ENCODE results near the gene SOCS7. TPM values are rescaled to one million over a fixed set of nuclear protein-coding genes. Genes with fewer than 3 reads are reported as not detected.

The SOCS7 gene
- total RNA-seq, 5 donors from 2014 or later (not counting 1 experiment from before 2014, with no cell fraction given): 18.9 to 24.5 (median 20.7) TPM

DNA sequence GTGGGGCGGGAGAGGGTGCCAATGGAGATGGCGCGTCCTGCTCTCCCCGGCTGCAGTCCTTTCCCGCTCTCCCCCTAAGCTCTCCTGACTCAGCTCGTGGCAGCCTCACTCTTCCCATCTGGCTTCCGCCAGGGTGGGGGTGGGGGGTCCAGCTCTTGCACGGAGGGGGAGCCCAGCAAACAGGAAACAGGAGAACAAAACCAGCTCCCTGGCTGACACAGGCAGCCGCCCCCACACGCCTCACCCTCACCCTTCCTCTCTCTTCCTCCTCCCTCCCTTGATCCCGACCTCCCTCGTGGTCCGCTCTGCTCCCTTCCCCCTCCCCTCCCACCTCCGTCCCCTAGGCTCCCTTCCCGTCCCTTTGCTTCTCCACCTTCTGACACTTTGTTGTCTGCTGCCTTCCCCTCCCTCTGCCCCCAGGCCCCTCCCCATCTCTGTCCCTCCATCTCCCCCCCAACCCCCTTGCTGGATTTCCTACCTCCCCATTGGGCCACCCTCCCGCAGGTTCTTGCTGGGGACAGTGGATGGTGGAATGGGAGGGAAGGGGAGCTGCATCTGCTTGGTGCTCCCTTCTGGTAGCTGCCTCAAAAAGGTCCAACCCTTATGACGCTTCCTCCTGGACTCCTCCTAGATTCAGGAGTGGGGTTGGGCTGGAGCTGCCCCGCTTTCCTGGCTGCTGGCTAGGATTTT, 100.3 kb downstream of the SOCS7 start:
- Histone ChIP-seq H3K27me3 (replicated peaks in 1 of 2; ENCODE audit: control insufficient read depth in 2 of 2, extremely low read depth in 1 of 2, insufficient read depth in 2 of 2, low read length in 1 of 2) (peaks cover 0 to 73% of the 10 kb centered on the region in 2 experiments), H3K4me1 (ENCODE audit: control insufficient read depth in 1 of 2, extremely low read depth in 1 of 2, insufficient read depth in 2 of 2, low read length in 2 of 2) (peaks cover 4 to 8% of the 10 kb centered on the region in 2 experiments), H3K36me3 (ENCODE audit: control insufficient read depth in 2 of 2, extremely low read depth in 1 of 2, insufficient read depth in 1 of 2, low read length in 1 of 2) (no peaks in the 10 kb centered on the region), H3K4me3 (ENCODE audit: control insufficient read depth in 1 of 2, extremely low read depth in 1 of 2, low read length in 1 of 2) (no peak overlapping the region), H3K27ac (ENCODE audit: low read length) (no peak overlapping the region), H3K9me3 (no peaks in the 10 kb centered on the region)
- DNase-seq: no peak
- Mint-ChIP-seq H3K9me3 (no peaks in the 10 kb centered on the region), H3K4me1 (peaks cover 17 to 22% (median 19%) of the 10 kb centered on the region in 3 donors), H3K36me3 (no peaks in the 10 kb centered on the region), H3K4me3 (peak overlapping the region in 1 of 3 donors; percentile 78), H3K27ac (peak overlapping the region in 1 of 2 donors; percentile 47), H3K27me3 (peaks cover 25 to 51% of the 10 kb centered on the region in 2 donors)
- 25% methylated on average over 11 of the region's 18 CpGs for WGBS (ENCODE audit: insufficient coverage)
- ChIA-PET POLR2A (no interaction called here), CTCF (interaction anchor here in 1 of 2 donors (0.6 kb wide), 1 partner anchor 8 kb away, joined by 3 read pairs; no protein-coding TSS in a partner anchor)
- no peak for ATAC-seq (replicated peaks in 1 of 4)

DNA sequence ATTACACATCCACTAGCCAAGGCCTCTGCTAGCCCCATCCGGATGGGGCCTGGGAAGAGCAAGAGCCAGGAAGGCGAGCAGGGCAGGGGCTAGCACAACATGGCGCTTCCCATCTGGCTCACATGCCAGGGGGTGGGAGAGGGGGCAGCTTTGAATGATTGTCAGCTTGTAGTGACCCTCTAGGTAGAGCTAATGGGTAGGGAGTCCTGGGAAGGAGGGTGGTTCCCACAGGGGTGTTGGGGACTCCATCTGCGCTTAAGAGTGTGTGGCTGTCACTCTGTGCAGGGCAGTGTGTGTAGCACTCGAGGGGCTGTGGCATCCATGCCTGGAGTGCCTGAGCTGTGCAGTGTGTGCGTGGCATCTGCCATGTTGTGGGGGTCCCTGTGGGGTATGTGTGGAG, 101.1 kb downstream of the SOCS7 start:
- no peak overlapping the region for H3K4me3 ChIP-seq (ENCODE audit: control insufficient read depth in 1 of 2, extremely low read depth in 1 of 2, low read length in 1 of 2)
- Mint-ChIP-seq H3K4me3 (peak overlapping the region in 2 of 3 donors; percentile 25 to 78), H3K9me3 (no peaks in the 10 kb centered on the region), H3K27ac (peak overlapping the region in 1 of 2 donors; percentile 47), H3K4me1 (peaks cover 17 to 22% (median 19%) of the 10 kb centered on the region in 3 donors), H3K27me3 (peaks cover 31 to 57% of the 10 kb centered on the region in 2 donors), H3K36me3 (no peaks in the 10 kb centered on the region)
- no peak for DNase-seq
- no peak overlapping the region for H3K27ac ChIP-seq (ENCODE audit: low read length)
- ATAC-seq (replicated peaks in 1 of 4): no peak
- POLR2A ChIA-PET: no interaction called here
- H3K27me3 ChIP-seq (replicated peaks in 1 of 2; ENCODE audit: control insufficient read depth in 2 of 2, extremely low read depth in 1 of 2, insufficient read depth in 2 of 2, low read length in 1 of 2): peaks cover 0 to 70% of the 10 kb centered on the region in 2 experiments
- H3K9me3 ChIP-seq: no peaks in the 10 kb centered on the region
- H3K36me3 ChIP-seq (ENCODE audit: control insufficient read depth in 2 of 2, extremely low read depth in 1 of 2, insufficient read depth in 1 of 2, low read length in 1 of 2): no peaks in the 10 kb centered on the region
- H3K4me1 ChIP-seq (ENCODE audit: control insufficient read depth in 1 of 2, extremely low read depth in 1 of 2, insufficient read depth in 2 of 2, low read length in 2 of 2): peaks cover 4 to 8% of the 10 kb centered on the region in 2 experiments
- WGBS (ENCODE audit: insufficient coverage): 83% methylated on average over 4 of the region's 6 CpGs
- CTCF ChIA-PET: no interaction called here

DNA sequence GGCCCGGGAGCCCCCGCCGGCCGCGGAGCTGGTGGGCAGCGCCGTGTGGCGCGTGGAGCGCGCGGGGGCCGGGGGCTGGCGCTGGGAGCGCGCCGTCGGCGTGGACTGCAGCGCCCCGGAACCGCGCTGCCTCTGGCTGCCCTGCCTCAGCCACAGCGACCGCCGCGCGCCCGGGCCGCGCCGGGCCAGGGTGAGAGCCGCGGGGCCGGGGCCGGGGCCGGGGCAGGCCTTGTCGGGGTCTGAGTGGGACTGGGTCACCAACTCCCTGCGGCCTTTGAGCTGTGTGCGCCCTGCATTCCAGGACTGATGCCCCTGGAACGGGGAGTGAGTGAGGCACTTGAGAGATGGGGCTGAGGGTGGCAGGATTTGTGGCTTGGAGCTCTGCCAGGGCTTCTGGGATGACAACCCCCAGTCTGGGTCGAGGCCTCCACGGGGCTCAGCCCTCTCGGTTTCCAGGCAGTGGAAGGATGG, 102.3 kb downstream of the SOCS7 start:
- 5% methylated on average over 44 of the region's 44 CpGs for WGBS (ENCODE audit: insufficient coverage)
- ATAC-seq (replicated peaks in 1 of 4) (no peak), DNase-seq (no peak)
- Mint-ChIP-seq H3K27ac (no peak overlapping the region), H3K36me3 (no peaks in the 10 kb centered on the region), H3K27me3 (peaks cover 31 to 58% of the 10 kb centered on the region in 2 donors), H3K9me3 (no peaks in the 10 kb centered on the region), H3K4me3 (peak overlapping the region in 1 of 3 donors; percentile 47), H3K4me1 (peaks cover 17 to 22% (median 19%) of the 10 kb centered on the region in 3 donors)
- ChIA-PET POLR2A (no interaction called here), CTCF (no interaction called here)
- H3K9me3 ChIP-seq: no peaks in the 10 kb centered on the region
- peaks cover 0 to 65% of the 10 kb centered on the region in 2 experiments for H3K27me3 ChIP-seq (replicated peaks in 1 of 2; ENCODE audit: control insufficient read depth in 2 of 2, extremely low read depth in 1 of 2, insufficient read depth in 2 of 2, low read length in 1 of 2)
- no peak overlapping the region for H3K27ac ChIP-seq (ENCODE audit: low read length)
- peaks cover 4 to 8% of the 10 kb centered on the region in 2 experiments for H3K4me1 ChIP-seq (ENCODE audit: control insufficient read depth in 1 of 2, extremely low read depth in 1 of 2, insufficient read depth in 2 of 2, low read length in 2 of 2)
- no peaks in the 10 kb centered on the region for H3K36me3 ChIP-seq (ENCODE audit: control insufficient read depth in 2 of 2, extremely low read depth in 1 of 2, insufficient read depth in 1 of 2, low read length in 1 of 2)
- peak overlapping the region in 1 of 2 donors; percentile 11 for H3K4me3 ChIP-seq (ENCODE audit: control insufficient read depth in 1 of 2, extremely low read depth in 1 of 2, low read length in 1 of 2)

DNA sequence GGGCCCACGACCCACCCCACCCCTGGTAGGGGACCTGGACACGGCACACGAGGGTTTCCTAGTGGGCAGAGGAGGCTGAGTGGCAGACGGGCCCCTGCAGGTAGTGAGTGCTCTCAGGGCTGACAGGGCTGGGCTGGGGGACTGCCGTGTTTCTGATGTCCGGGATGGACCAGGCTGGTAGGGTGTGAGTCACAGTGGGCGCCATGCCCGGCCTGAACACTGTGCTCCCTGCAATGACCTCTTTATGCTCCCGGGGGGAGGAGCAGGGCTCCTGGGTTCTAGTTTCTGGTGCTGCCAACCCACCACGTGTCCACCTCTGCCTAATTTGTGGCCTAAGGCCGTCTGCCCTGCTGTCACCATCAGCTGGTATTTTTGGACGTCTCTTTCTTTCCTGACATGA, 102.9 kb downstream of the SOCS7 start:
- Mint-ChIP-seq H3K4me3 (peak overlapping the region in 1 of 3 donors; percentile 47), H3K27me3 (peaks cover 29 to 55% of the 10 kb centered on the region in 2 donors), H3K9me3 (no peaks in the 10 kb centered on the region), H3K36me3 (no peaks in the 10 kb centered on the region), H3K27ac (no peak overlapping the region), H3K4me1 (peaks cover 17 to 22% (median 19%) of the 10 kb centered on the region in 3 donors)
- no peaks in the 10 kb centered on the region for H3K36me3 ChIP-seq (ENCODE audit: control insufficient read depth in 2 of 2, extremely low read depth in 1 of 2, insufficient read depth in 1 of 2, low read length in 1 of 2)
- ChIA-PET POLR2A (no interaction called here), CTCF (no interaction called here)
- H3K27ac ChIP-seq (ENCODE audit: low read length): no peak overlapping the region
- no peaks in the 10 kb centered on the region for H3K9me3 ChIP-seq
- no peak for DNase-seq
- H3K4me3 ChIP-seq (ENCODE audit: control insufficient read depth in 1 of 2, extremely low read depth in 1 of 2, low read length in 1 of 2): no peak overlapping the region
- 58% methylated on average over 8 of the region's 12 CpGs for WGBS (ENCODE audit: insufficient coverage)
- peaks cover 4 to 8% of the 10 kb centered on the region in 2 experiments for H3K4me1 ChIP-seq (ENCODE audit: control insufficient read depth in 1 of 2, extremely low read depth in 1 of 2, insufficient read depth in 2 of 2, low read length in 2 of 2)
- ATAC-seq (replicated peaks in 1 of 4): no peak
- H3K27me3 ChIP-seq (replicated peaks in 1 of 2; ENCODE audit: control insufficient read depth in 2 of 2, extremely low read depth in 1 of 2, insufficient read depth in 2 of 2, low read length in 1 of 2): peaks cover 0 to 63% of the 10 kb centered on the region in 2 experiments

Other genes with a start within 250 kb of the SOCS7 start
- gene TBC1D3E, start 223.9 kb upstream of the SOCS7 start, total RNA-seq: not detected
- 1 to 10 TPM in 3 of 5 donors, not detected in 2; 1.4 to 8.8 (median 3.1) TPM for gene TBC1D3, start 159.3 kb upstream of the SOCS7 start, total RNA-seq
- 10 to 100 TPM; 16.3 to 21.7 (median 19.5) TPM for gene MRPL45, start 54.7 kb upstream of the SOCS7 start, total RNA-seq
- gene GPR179, start 7.9 kb upstream of the SOCS7 start, total RNA-seq: under 1 TPM in 4 of 5 donors, not detected in 1; 0.03 to 0.53 (median 0.08) TPM
- 1 to 10 TPM in 1 of 5 donors, under 1 TPM in 4; 0.40 to 1.2 (median 0.61) TPM for gene ARHGAP23, start 76.6 kb downstream of the SOCS7 start, total RNA-seq

Data from T-cell (primary cell).